ENCODE measurements around the gene LDLRAD3. TPM values are rescaled to one million over a fixed set of nuclear protein-coding genes. Genes with fewer than 3 reads are reported as not detected.

The LDLRAD3 gene
- polyA plus RNA-seq, 1 donor (not counting 4 experiments of a cell fraction or from before 2014, with no cell fraction given): 13.1 TPM

DNA sequence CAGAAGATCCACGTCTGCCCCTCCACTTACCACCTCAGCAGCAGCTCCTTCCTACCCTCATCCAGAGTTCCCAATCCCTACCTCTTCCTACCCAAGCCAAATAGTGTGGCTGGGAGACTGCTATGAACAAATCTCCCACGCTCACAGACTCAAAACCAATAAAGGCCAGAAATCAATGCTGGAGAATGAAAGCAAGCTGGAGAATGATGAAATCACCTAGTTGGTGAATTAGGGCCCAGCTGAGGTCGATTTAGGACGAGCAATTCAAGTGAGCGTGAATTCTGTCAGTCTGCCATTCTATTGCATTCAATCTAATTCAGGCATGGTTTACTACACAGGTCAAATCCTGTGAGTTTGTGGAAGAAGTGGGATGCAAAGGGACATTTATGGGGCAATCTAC is 322.9 kb downstream of the LDLRAD3 start:
- FAIRE-seq (no peak), DNase-seq (ENCODE audit: low read depth, low spot score) (no peak)
- Histone ChIP-seq H3K27ac (ENCODE audit: control insufficient read depth, insufficient read depth, low read length) (no peak overlapping the region), H3K79me2 (ENCODE audit: control insufficient read depth, insufficient read depth, low read length) (no peaks in the 10 kb centered on the region), H3K9ac (ENCODE audit: control insufficient read depth, extremely low read depth, insufficient read depth, low read length) (no peak overlapping the region), H3K36me3 (ENCODE audit: control insufficient read depth in 2 of 2, extremely low read depth in 1 of 2, insufficient read depth in 2 of 2, low read length in 2 of 2) (peaks cover 0 to 3% of the 10 kb centered on the region in 2 experiments), H3K9me3 (ENCODE audit: control insufficient read depth, low read depth, low read length) (no peaks in the 10 kb centered on the region), H2AFZ (ENCODE audit: control insufficient read depth, low read length) (no peak overlapping the region), H4K20me1 (ENCODE audit: control insufficient read depth, extremely low read depth, insufficient read depth, low read length) (no peaks in the 10 kb centered on the region), H3K4me3 (ENCODE audit: control insufficient read depth in 2 of 3, extremely low read depth in 1 of 3, insufficient read depth in 2 of 3, low read depth in 1 of 3, low read length in 3 of 3) (no peak overlapping the region), H3K4me1 (ENCODE audit: control insufficient read depth, extremely low read depth, insufficient read depth, low read length) (no peaks in the 10 kb centered on the region), H3K27me3 (ENCODE audit: control insufficient read depth, extremely low read depth, insufficient read depth, low read length) (no peaks in the 10 kb centered on the region), H3K4me2 (ENCODE audit: control insufficient read depth, extremely low read depth, insufficient read depth, low read depth, low read length) (no peak overlapping the region), H3K9me1 (ENCODE audit: control insufficient read depth, extremely low read depth, insufficient read depth, low read length) (no peaks in the 10 kb centered on the region)
- dilution Hi-C loops (cut with MboI; ENCODE audit: extremely low pct_ligation_motif_present, low sequenced_read_pairs): no loop called here
- no peak for TF ChIP-seq EZH2 (IDR thresholded peaks at IDR 0.05; ENCODE audit: low read length)
- TF ChIP-seq, protein P1, sequence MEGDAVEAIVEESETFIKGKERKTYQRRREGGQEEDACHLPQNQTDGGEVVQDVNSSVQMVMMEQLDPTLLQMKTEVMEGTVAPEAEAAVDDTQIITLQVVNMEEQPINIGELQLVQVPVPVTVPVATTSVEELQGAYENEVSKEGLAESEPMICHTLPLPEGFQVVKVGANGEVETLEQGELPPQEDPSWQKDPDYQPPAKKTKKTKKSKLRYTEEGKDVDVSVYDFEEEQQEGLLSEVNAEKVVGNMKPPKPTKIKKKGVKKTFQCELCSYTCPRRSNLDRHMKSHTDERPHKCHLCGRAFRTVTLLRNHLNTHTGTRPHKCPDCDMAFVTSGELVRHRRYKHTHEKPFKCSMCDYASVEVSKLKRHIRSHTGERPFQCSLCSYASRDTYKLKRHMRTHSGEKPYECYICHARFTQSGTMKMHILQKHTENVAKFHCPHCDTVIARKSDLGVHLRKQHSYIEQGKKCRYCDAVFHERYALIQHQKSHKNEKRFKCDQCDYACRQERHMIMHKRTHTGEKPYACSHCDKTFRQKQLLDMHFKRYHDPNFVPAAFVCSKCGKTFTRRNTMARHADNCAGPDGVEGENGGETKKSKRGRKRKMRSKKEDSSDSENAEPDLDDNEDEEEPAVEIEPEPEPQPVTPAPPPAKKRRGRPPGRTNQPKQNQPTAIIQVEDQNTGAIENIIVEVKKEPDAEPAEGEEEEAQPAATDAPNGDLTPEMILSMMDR (optimal IDR thresholded peaks at IDR 0.05 in 1 of 3, IDR thresholded peaks at IDR 0.05 in 1 of 3, conservative IDR thresholded peaks at IDR 0.05 in 1 of 3; ENCODE audit: extremely low read depth in 1 of 3, insufficient read depth in 2 of 3, low read length in 3 of 3): no peak

DNA sequence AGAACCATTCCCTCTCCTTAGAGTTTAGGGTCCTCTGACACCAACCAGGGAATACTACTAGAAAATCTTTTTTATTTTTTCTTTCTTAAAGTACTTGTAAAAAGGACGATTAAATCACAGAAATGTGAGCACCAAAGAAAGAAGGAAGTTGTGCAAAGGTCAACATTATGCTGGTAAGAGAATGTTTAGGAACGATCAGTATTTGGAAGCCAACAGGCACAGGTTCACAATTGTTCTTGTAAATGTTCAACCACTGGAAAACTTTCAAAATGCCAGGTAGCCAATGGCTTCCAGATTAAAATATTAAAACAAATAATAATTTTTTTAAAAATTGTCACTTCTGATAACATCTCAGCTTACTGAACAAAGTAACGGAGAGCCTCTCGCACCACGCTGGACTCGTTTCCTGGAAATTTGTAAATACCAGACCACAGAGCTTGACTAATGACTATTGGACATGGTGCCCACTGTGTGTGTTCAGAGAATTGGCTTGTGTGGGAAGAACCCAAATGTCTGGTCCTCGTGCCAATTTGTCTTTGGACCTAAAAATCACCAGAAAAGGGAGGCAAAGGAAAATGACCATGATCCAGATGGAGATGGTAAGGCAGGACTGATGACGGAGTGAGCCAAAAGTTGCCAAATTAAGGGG is 324.6 kb downstream of the LDLRAD3 start:
- no peak overlapping the region for H2AFZ ChIP-seq (ENCODE audit: control insufficient read depth, low read length)
- H3K27me3 ChIP-seq (ENCODE audit: control insufficient read depth, extremely low read depth, insufficient read depth, low read length): no peaks in the 10 kb centered on the region
- H3K4me2 ChIP-seq (ENCODE audit: control insufficient read depth, extremely low read depth, insufficient read depth, low read depth, low read length): no peak overlapping the region
- no peaks in the 10 kb centered on the region for H3K9me3 ChIP-seq (ENCODE audit: control insufficient read depth, low read depth, low read length)
- no peaks in the 10 kb centered on the region for H3K79me2 ChIP-seq (ENCODE audit: control insufficient read depth, insufficient read depth, low read length)
- H3K27ac ChIP-seq (ENCODE audit: control insufficient read depth, insufficient read depth, low read length): no peak overlapping the region
- no peak for FAIRE-seq
- no peak for DNase-seq (ENCODE audit: low read depth, low spot score)
- no peak overlapping the region for H3K4me3 ChIP-seq (ENCODE audit: control insufficient read depth in 2 of 3, extremely low read depth in 1 of 3, insufficient read depth in 2 of 3, low read depth in 1 of 3, low read length in 3 of 3)
- H3K9ac ChIP-seq (ENCODE audit: control insufficient read depth, extremely low read depth, insufficient read depth, low read length): no peak overlapping the region
- TF ChIP-seq, protein P1 (optimal IDR thresholded peaks at IDR 0.05 in 1 of 3, IDR thresholded peaks at IDR 0.05 in 1 of 3, conservative IDR thresholded peaks at IDR 0.05 in 1 of 3; ENCODE audit: extremely low read depth in 1 of 3, insufficient read depth in 2 of 3, low read length in 3 of 3): no peak
- no peak for TF ChIP-seq EZH2 (IDR thresholded peaks at IDR 0.05; ENCODE audit: low read length)
- no peaks in the 10 kb centered on the region for H4K20me1 ChIP-seq (ENCODE audit: control insufficient read depth, extremely low read depth, insufficient read depth, low read length)
- dilution Hi-C loops (cut with MboI; ENCODE audit: extremely low pct_ligation_motif_present, low sequenced_read_pairs): no loop called here
- H3K36me3 ChIP-seq (ENCODE audit: control insufficient read depth in 2 of 2, extremely low read depth in 1 of 2, insufficient read depth in 2 of 2, low read length in 2 of 2): peaks cover 0 to 7% of the 10 kb centered on the region in 2 experiments
- no peaks in the 10 kb centered on the region for H3K4me1 ChIP-seq (ENCODE audit: control insufficient read depth, extremely low read depth, insufficient read depth, low read length)
- no peaks in the 10 kb centered on the region for H3K9me1 ChIP-seq (ENCODE audit: control insufficient read depth, extremely low read depth, insufficient read depth, low read length)

Data from keratinocyte (primary cell).